ENCODE measurements around the gene UGT8.

The UGT8 gene

GRCh38 chr4:114642173-114642780 is 43.7 kb downstream of the UGT8 start:
- Histone ChIP-seq H3F3A (ENCODE audit: insufficient read depth, low read length) (no peaks in the 10 kb centered on the region), H3K4me1 (ENCODE audit: insufficient read depth, low read length, severe bottlenecking) (peaks cover 13% of the 10 kb centered on the region), H4K20me1 (ENCODE audit: insufficient read depth, low read length) (no peaks in the 10 kb centered on the region), H3K9me3 (ENCODE audit: low read length) (0 out of 2 replicates have a peak, but pooled peaks cover 3% of the 10 kb centered on the region), H3K36me3 (ENCODE audit: insufficient read depth, low read length) (no peaks in the 10 kb centered on the region; the same call in 1 of the 2 replicates), H3K4me3 (ENCODE audit: low read depth, low read length, poor library complexity, severe bottlenecking) (no peak overlapping the region), H3K9me2 (ENCODE audit: low read depth, low read length) (no peaks in the 10 kb centered on the region), H3K4me2 (ENCODE audit: low read length) (0 out of 2 replicates have a peak overlapping the region, but pooled peaks have one; percentile 5), H2AFZ (ENCODE audit: low read length) (no peak overlapping the region), H3K27ac (ENCODE audit: low read depth, low read length, poor library complexity, severe bottlenecking) (no peak overlapping the region), H3K79me2 (ENCODE audit: insufficient read depth, low read length) (no peaks in the 10 kb centered on the region), H3K27me3 (ENCODE audit: insufficient read depth, low read length) (no peaks in the 10 kb centered on the region), H3K9ac (ENCODE audit: low read length) (no peak overlapping the region)
- TF ChIP-seq CTCF (IDR thresholded peaks at IDR 0.05; ENCODE audit: low read length) = no peak

- Histone ChIP-seq H3K4me3 (ENCODE audit: low read depth, low read length, poor library complexity, severe bottlenecking) (no peak overlapping the region), H3K4me2 (ENCODE audit: low read length) (no peak overlapping the region), H3K9ac (ENCODE audit: low read length) (no peak overlapping the region), H3F3A (ENCODE audit: insufficient read depth, low read length) (no peaks in the 10 kb centered on the region), H4K20me1 (ENCODE audit: insufficient read depth, low read length) (peaks cover under 1% of the 10 kb centered on the region; the same call in 1 of the 2 replicates), H3K4me1 (ENCODE audit: insufficient read depth, low read length, severe bottlenecking) (no peaks in the 10 kb centered on the region), H3K36me3 (ENCODE audit: insufficient read depth, low read length) (no peaks in the 10 kb centered on the region), H2AFZ (ENCODE audit: low read length) (no peak overlapping the region), H3K9me2 (ENCODE audit: low read depth, low read length) (no peaks in the 10 kb centered on the region), H3K79me2 (ENCODE audit: insufficient read depth, low read length) (no peaks in the 10 kb centered on the region), H3K9me3 (ENCODE audit: low read length) (no peaks in the 10 kb centered on the region), H3K27ac (ENCODE audit: low read depth, low read length, poor library complexity, severe bottlenecking) (no peak overlapping the region), H3K27me3 (ENCODE audit: insufficient read depth, low read length) (no peaks in the 10 kb centered on the region)
- TF ChIP-seq EZH2 (IDR thresholded peaks at IDR 0.05; ENCODE audit: borderline replicate concordance, low read length) = no peak
- TF ChIP-seq CTCF (IDR thresholded peaks at IDR 0.05; ENCODE audit: low read length) = no peak
These were observed 51.3 kb downstream of the UGT8 start for GRCh38 chr4:114649908-114650307.

- no peaks in the 10 kb centered on the region for H3F3A ChIP-seq (ENCODE audit: insufficient read depth, low read length)
- no peak overlapping the region for H3K27ac ChIP-seq (ENCODE audit: low read depth, low read length, poor library complexity, severe bottlenecking)
- TF ChIP-seq EZH2 (IDR thresholded peaks at IDR 0.05; ENCODE audit: borderline replicate concordance, low read length) (no peak), CTCF (IDR thresholded peaks at IDR 0.05; ENCODE audit: low read length) (no peak)
- H3K36me3 ChIP-seq (ENCODE audit: insufficient read depth, low read length) = no peaks in the 10 kb centered on the region
- no peaks in the 10 kb centered on the region for H3K9me3 ChIP-seq (ENCODE audit: low read length)
- H3K9me2 ChIP-seq (ENCODE audit: low read depth, low read length) = no peaks in the 10 kb centered on the region
- no peaks in the 10 kb centered on the region for H3K79me2 ChIP-seq (ENCODE audit: insufficient read depth, low read length)
- no peak overlapping the region for H3K4me2 ChIP-seq (ENCODE audit: low read length)
- H3K4me1 ChIP-seq (ENCODE audit: insufficient read depth, low read length, severe bottlenecking) = no peaks in the 10 kb centered on the region
- H3K27me3 ChIP-seq (ENCODE audit: insufficient read depth, low read length) = no peaks in the 10 kb centered on the region
- H3K9ac ChIP-seq (ENCODE audit: low read length) = no peak overlapping the region
- no peak overlapping the region for H3K4me3 ChIP-seq (ENCODE audit: low read depth, low read length, poor library complexity, severe bottlenecking)
- no peak overlapping the region for H2AFZ ChIP-seq (ENCODE audit: low read length)
- peaks cover 2% of the 10 kb centered on the region; the same call in 1 of the 2 replicates for H4K20me1 ChIP-seq (ENCODE audit: insufficient read depth, low read length)
These were observed 55.1 kb downstream of the UGT8 start for GRCh38 chr4:114653675-114654074.
